GM21528 (cell line): ENCODE results near the gene ADAT3.

Experiments
- ATAC-seq: cut with Tn5 transposase; IDR thresholded peaks from one replicate; pipeline ENCODE4 v1.9.1; 2021; ENCODE audit warnings: mild to moderate bottlenecking, moderate library complexity; ENCODE audit not compliant: unreplicated experiment, low FRiP score

The ADAT3 gene

GRCh38 chr19:1911098-1911497 lies 5.9 kb downstream of the ADAT3 start:
- no peak for ATAC-seq

- no peak for ATAC-seq
Measured at GRCh38 chr19:1911995-1912394, 6.8 kb downstream of the ADAT3 start.

- no peak for ATAC-seq
Measured at GRCh38 chr19:1912760-1913505, 7.7 kb downstream of the ADAT3 start.

- ATAC-seq, result no peak
Measured at GRCh38 chr19:1913781-1914577, 8.8 kb downstream of the ADAT3 start.

GRCh38 chr19:1914826-1915341 lies 9.7 kb downstream of the ADAT3 start:
- no peak for ATAC-seq

GRCh38 chr19:1917146-1917545 lies 11.9 kb downstream of the ADAT3 start:
- no peak for ATAC-seq

GRCh38 chr19:1917926-1918325 lies 12.7 kb downstream of the ADAT3 start:
- ATAC-seq, result no peak

- no peak for ATAC-seq
Measured at GRCh38 chr19:1918975-1919374, 13.8 kb downstream of the ADAT3 start.

- no peak for ATAC-seq
Measured at GRCh38 chr19:1920644-1921043, 15.4 kb downstream of the ADAT3 start.

- no peak for ATAC-seq
Measured at GRCh38 chr19:1921326-1921725, 16.1 kb downstream of the ADAT3 start.

- ATAC-seq, result no peak
Measured at GRCh38 chr19:1921825-1922224, 16.6 kb downstream of the ADAT3 start.

GRCh38 chr19:1922803-1923202 lies 17.6 kb downstream of the ADAT3 start:
- ATAC-seq, result no peak

- no peak for ATAC-seq
Measured at GRCh38 chr19:1923319-1923718, 18.1 kb downstream of the ADAT3 start.

- ATAC-seq, result no peak
Measured at GRCh38 chr19:1924320-1924961, 19.2 kb downstream of the ADAT3 start.

- no peak for ATAC-seq
Measured at GRCh38 chr19:1925544-1925943, 20.3 kb downstream of the ADAT3 start.

GRCh38 chr19:1929021-1929742 lies 24.0 kb downstream of the ADAT3 start:
- ATAC-seq, result no peak

GRCh38 chr19:1931445-1931844 lies 26.2 kb downstream of the ADAT3 start:
- ATAC-seq, result no peak

- no peak for ATAC-seq
Measured at GRCh38 chr19:1932395-1932794, 27.2 kb downstream of the ADAT3 start.

GRCh38 chr19:1933244-1933643 lies 28.0 kb downstream of the ADAT3 start:
- no peak for ATAC-seq

- ATAC-seq, result no peak
Measured at GRCh38 chr19:1933942-1934341, 28.7 kb downstream of the ADAT3 start.
